HEK293 (cell line): ENCODE data around the gene AP1G2.
A peak's percentile ranks its signal among the peaks of the same experiment; 100 is the strongest.

Experiments used
- HIC1 ChIP-seq: fragments of 450-650 bp; formaldehyde crosslinking; IDR thresholded peaks from 2 replicates; pipeline ENCODE4 v1.5.1; 2016; ENCODE audit warnings: missing biosample characterization, missing genetic modification characterization
- HOXD13 ChIP-seq: sonication (generic); formaldehyde crosslinking; IDR thresholded peaks from 2 replicates; pipeline ENCODE4 v1.8.0; 2022; ENCODE audit warnings: missing genetic modification reagents, borderline replicate concordance
- MZF1 ChIP-seq: fragments of 450-650 bp; formaldehyde crosslinking; IDR thresholded peaks from 2 replicates; pipeline ENCODE4 v1.5.1; 2017; ENCODE audit warnings: missing biosample characterization, missing genetic modification characterization, borderline replicate concordance
- PRDM1 ChIP-seq: fragments of 450-650 bp; formaldehyde crosslinking; IDR thresholded peaks from 2 replicates; pipeline ENCODE4; 2016; ENCODE audit warnings: missing biosample characterization, missing genetic modification characterization
- TRIM28 ChIP-seq: IDR thresholded peaks from 2 replicates; pipeline ENCODE4 v1.6.1; 2011; ENCODE audit warnings: low read length, control low read depth, borderline replicate concordance
- ZBTB17 ChIP-seq: fragments of 450-650 bp; formaldehyde crosslinking; IDR thresholded peaks from 2 replicates; pipeline ENCODE4 v1.5.1; 2016; ENCODE audit warnings: missing biosample characterization, missing genetic modification characterization
- ZBTB20 ChIP-seq: fragments of 450-650 bp; formaldehyde crosslinking; IDR thresholded peaks from 2 replicates; pipeline ENCODE4 v1.5.1; 2016; ENCODE audit warnings: missing biosample characterization, missing genetic modification characterization
- ZNF121 ChIP-seq: fragments of 450-650 bp; formaldehyde crosslinking; IDR thresholded peaks from 2 replicates; pipeline ENCODE4 v1.5.1; 2016; ENCODE audit warnings: missing biosample characterization, missing genetic modification characterization
- ZNF202 ChIP-seq: fragments of 450-650 bp; formaldehyde crosslinking; IDR thresholded peaks from 2 replicates; pipeline ENCODE4 v1.5.1; 2016; ENCODE audit warnings: missing biosample characterization, missing genetic modification characterization, borderline replicate concordance
- ZNF24 ChIP-seq: fragments of 450-650 bp; formaldehyde crosslinking; IDR thresholded peaks from 2 replicates; pipeline ENCODE4 v1.5.1; 2016; ENCODE audit warnings: missing biosample characterization, missing genetic modification characterization
- ZNF26 ChIP-seq: fragments of 450-650 bp; formaldehyde crosslinking; IDR thresholded peaks from 2 replicates; pipeline ENCODE4 v1.5.1; 2016; ENCODE audit warnings: missing biosample characterization, missing genetic modification characterization
- ZNF529 ChIP-seq: fragments of 450-650 bp; formaldehyde crosslinking; IDR thresholded peaks from 2 replicates; pipeline ENCODE4 v1.5.1; 2017; ENCODE audit warnings: missing genetic modification characterization, missing biosample characterization; ENCODE audit not compliant: insufficient replicate concordance
- ZNF544 ChIP-seq: fragments of 450-650 bp; formaldehyde crosslinking; IDR thresholded peaks from 2 replicates; pipeline ENCODE4 v1.5.0; 2017; ENCODE audit warnings: missing biosample characterization, missing genetic modification characterization
- ZNF555 ChIP-seq: fragments of 450-650 bp; formaldehyde crosslinking; conservative IDR thresholded peaks from 2 replicates; pipeline ENCODE4 v1.5.1; 2017; ENCODE audit warnings: missing biosample characterization, mild to moderate bottlenecking, missing genetic modification characterization, inconsistent platforms
- ZSCAN4 ChIP-seq: fragments of 450-650 bp; formaldehyde crosslinking; IDR thresholded peaks from 2 replicates; pipeline ENCODE4 v1.5.1; 2017; ENCODE audit warnings: missing biosample characterization, missing genetic modification characterization
- TF ChIP-seq, protein P1 (sequence below): fragments of 450-650 bp; formaldehyde crosslinking; IDR thresholded peaks from 2 replicates; pipeline ENCODE4 v1.5.1; 2017; ENCODE audit warnings: missing biosample characterization, mild to moderate bottlenecking, missing genetic modification characterization, moderate library complexity
- TF ChIP-seq, protein P2 (sequence below): fragments of 450-650 bp; formaldehyde crosslinking; IDR thresholded peaks from 2 replicates; pipeline ENCODE4 v1.5.1; 2016; ENCODE audit warnings: missing biosample characterization, missing genetic modification characterization
- TF ChIP-seq, protein P3 (sequence below): fragments of 450-650 bp; formaldehyde crosslinking; conservative IDR thresholded peaks from 2 replicates; pipeline ENCODE4 v1.5.1; 2016; ENCODE audit warnings: low read depth, missing biosample characterization, missing genetic modification characterization
- TF ChIP-seq, protein P4 (sequence below): fragments of 450-650 bp; IDR thresholded peaks from 2 replicates; pipeline ENCODE4 v1.5.1; 2018; ENCODE audit warnings: missing biosample characterization, mild to moderate bottlenecking, missing genetic modification characterization
- TF ChIP-seq, protein P5 (sequence below): fragments of 450-650 bp; formaldehyde crosslinking; IDR thresholded peaks from 2 replicates; pipeline ENCODE4 v1.5.1; 2016; ENCODE audit warnings: missing biosample characterization, missing genetic modification characterization

The AP1G2 gene

DNA sequence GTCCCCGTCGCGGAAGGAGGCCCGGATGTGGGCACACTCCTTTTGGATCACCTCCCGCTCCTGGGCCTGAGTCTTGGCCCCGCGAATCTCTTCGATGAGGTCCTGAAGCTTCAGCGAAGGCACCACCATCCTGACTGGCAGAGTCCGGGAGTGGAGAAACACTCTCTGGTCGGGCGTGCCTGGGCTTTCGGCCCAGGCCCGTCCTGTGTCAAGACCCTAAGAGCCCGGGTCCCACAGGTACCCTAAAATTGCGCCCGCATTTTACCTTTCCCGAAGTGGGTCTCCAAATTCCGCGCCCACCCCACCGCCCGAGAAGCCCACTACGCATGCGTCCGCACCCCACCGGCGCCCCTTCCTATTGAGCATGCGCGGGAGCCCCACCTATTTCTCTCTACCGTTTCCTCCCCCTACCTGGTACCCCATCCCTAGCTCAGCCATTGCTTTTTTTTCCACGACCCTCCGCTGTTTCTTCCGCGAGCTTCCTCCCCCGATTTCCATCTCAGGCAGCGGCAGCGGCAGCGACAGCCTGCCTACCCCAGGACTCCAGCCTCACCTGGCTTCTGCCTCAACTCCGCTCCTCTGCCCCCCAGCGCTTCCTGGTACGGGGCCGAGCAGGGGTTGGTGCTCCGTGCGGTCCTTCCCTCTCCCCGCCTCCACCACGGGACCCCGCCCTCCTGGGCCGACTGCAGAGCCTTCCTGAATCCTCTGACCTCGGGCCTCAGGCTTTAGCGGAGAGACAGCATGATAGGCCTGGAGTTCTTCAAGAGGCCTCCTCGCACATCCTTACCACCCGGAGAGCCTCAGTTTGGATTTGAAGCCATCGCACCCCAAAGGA is at the start of gene AP1G2 (continued):
- no peak for TF ChIP-seq ZNF26 (tag by site-specific recombination)
- TF ChIP-seq PRDM1 (tag by site-specific recombination) = no peak
- TF ChIP-seq, protein P1, sequence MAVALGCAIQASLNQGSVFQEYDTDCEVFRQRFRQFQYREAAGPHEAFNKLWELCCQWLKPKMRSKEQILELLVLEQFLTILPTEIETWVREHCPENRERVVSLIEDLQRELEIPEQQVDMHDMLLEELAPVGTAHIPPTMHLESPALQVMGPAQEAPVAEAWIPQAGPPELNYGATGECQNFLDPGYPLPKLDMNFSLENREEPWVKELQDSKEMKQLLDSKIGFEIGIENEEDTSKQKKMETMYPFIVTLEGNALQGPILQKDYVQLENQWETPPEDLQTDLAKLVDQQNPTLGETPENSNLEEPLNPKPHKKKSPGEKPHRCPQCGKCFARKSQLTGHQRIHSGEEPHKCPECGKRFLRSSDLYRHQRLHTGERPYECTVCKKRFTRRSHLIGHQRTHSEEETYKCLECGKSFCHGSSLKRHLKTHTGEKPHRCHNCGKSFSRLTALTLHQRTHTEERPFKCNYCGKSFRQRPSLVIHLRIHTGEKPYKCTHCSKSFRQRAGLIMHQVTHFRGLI = no peak
- TF ChIP-seq ZNF121 = no peak
- TF ChIP-seq, protein P2, sequence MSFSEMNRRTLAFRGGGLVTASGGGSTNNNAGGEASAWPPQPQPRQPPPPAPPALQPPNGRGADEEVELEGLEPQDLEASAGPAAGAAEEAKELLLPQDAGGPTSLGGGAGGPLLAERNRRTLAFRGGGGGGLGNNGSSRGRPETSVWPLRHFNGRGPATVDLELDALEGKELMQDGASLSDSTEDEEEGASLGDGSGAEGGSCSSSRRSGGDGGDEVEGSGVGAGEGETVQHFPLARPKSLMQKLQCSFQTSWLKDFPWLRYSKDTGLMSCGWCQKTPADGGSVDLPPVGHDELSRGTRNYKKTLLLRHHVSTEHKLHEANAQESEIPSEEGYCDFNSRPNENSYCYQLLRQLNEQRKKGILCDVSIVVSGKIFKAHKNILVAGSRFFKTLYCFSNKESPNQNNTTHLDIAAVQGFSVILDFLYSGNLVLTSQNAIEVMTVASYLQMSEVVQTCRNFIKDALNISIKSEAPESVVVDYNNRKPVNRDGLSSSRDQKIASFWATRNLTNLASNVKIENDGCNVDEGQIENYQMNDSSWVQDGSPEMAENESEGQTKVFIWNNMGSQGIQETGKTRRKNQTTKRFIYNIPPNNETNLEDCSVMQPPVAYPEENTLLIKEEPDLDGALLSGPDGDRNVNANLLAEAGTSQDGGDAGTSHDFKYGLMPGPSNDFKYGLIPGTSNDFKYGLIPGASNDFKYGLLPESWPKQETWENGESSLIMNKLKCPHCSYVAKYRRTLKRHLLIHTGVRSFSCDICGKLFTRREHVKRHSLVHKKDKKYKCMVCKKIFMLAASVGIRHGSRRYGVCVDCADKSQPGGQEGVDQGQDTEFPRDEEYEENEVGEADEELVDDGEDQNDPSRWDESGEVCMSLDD (tag by site-specific recombination) = peak; percentile 98
- no peak for TF ChIP-seq ZNF555 (tag by site-specific recombination)
- TF ChIP-seq ZNF202 (tag by site-specific recombination) = no peak
- no peak for TF ChIP-seq ZNF529 (tag by site-specific recombination)
- TF ChIP-seq ZNF24 (tag by site-specific recombination) = peak; percentile 68; the same call in 1 of the 2 replicates
- TF ChIP-seq ZBTB20 (tag by site-specific recombination) = peak; percentile 97
- peak; percentile 98 for TF ChIP-seq ZBTB17
- TF ChIP-seq MZF1 (tag by site-specific recombination) = no peak
- no peak for TF ChIP-seq HOXD13 (CRISPR knock-in tag)
- TF ChIP-seq, protein P3, sequence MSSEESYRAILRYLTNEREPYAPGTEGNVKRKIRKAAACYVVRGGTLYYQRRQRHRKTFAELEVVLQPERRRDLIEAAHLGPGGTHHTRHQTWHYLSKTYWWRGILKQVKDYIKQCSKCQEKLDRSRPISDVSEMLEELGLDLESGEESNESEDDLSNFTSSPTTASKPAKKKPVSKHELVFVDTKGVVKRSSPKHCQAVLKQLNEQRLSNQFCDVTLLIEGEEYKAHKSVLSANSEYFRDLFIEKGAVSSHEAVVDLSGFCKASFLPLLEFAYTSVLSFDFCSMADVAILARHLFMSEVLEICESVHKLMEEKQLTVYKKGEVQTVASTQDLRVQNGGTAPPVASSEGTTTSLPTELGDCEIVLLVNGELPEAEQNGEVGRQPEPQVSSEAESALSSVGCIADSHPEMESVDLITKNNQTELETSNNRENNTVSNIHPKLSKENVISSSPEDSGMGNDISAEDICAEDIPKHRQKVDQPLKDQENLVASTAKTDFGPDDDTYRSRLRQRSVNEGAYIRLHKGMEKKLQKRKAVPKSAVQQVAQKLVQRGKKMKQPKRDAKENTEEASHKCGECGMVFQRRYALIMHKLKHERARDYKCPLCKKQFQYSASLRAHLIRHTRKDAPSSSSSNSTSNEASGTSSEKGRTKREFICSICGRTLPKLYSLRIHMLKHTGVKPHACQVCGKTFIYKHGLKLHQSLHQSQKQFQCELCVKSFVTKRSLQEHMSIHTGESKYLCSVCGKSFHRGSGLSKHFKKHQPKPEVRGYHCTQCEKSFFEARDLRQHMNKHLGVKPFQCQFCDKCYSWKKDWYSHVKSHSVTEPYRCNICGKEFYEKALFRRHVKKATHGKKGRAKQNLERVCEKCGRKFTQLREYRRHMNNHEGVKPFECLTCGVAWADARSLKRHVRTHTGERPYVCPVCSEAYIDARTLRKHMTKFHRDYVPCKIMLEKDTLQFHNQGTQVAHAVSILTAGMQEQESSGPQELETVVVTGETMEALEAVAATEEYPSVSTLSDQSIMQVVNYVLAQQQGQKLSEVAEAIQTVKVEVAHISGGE (tag by site-specific recombination) = peak; percentile 68
- TF ChIP-seq ZSCAN4 (tag by site-specific recombination) = no peak
- TF ChIP-seq HIC1 (tag by site-specific recombination) = peak; percentile 76
- TF ChIP-seq, protein P4, sequence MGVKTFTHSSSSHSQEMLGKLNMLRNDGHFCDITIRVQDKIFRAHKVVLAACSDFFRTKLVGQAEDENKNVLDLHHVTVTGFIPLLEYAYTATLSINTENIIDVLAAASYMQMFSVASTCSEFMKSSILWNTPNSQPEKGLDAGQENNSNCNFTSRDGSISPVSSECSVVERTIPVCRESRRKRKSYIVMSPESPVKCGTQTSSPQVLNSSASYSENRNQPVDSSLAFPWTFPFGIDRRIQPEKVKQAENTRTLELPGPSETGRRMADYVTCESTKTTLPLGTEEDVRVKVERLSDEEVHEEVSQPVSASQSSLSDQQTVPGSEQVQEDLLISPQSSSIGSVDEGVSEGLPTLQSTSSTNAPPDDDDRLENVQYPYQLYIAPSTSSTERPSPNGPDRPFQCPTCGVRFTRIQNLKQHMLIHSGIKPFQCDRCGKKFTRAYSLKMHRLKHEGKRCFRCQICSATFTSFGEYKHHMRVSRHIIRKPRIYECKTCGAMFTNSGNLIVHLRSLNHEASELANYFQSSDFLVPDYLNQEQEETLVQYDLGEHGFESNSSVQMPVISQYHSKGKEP (tag by site-specific recombination) = no peak
- TF ChIP-seq, protein P5, sequence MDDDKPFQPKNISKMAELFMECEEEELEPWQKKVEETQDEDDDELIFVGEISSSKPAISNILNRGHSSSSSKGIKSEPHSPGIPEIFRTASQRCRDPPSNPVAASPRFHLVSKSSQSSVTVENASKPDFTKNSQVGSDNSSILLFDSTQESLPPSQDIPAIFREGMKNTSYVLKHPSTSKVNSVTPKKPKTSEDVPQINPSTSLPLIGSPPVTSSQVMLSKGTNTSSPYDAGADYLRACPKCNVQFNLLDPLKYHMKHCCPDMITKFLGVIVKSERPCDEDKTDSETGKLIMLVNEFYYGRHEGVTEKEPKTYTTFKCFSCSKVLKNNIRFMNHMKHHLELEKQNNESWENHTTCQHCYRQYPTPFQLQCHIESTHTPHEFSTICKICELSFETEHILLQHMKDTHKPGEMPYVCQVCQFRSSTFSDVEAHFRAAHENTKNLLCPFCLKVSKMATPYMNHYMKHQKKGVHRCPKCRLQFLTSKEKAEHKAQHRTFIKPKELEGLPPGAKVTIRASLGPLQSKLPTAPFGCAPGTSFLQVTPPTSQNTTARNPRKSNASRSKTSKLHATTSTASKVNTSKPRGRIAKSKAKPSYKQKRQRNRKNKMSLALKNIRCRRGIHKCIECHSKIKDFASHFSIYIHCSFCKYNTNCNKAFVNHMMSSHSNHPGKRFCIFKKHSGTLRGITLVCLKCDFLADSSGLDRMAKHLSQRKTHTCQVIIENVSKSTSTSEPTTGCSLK (tag by site-specific recombination) = no peak
- no peak for TF ChIP-seq TRIM28
- no peak for TF ChIP-seq ZNF544 (tag by site-specific recombination)
